Measurements from ENCODE around the gene HOGA1.
"Not testable (repeated sequence)": the region's sequence is repeated elsewhere in the genome, so short reads cannot be mapped to it uniquely, and the experiment has no call there.

The HOGA1 gene

GRCh38 chr10:97555541-97555940 is 28.6 kb upstream of the HOGA1 start:
- not testable (repeated sequence) for DNase-seq (ENCODE audit: low read depth)

- not testable (repeated sequence) for DNase-seq (ENCODE audit: low read depth)
Measured at GRCh38 chr10:97560731-97561381, 23.3 kb upstream of the HOGA1 start.

- not testable (repeated sequence) for DNase-seq (ENCODE audit: low read depth)
Measured at GRCh38 chr10:97561386-97562077, 22.7 kb upstream of the HOGA1 start.

- not testable (repeated sequence) for DNase-seq (ENCODE audit: low read depth)
Measured at GRCh38 chr10:97562329-97562728, 21.9 kb upstream of the HOGA1 start.

- DNase-seq (ENCODE audit: low read depth), result no peak
Measured at GRCh38 chr10:97563337-97563736, 20.9 kb upstream of the HOGA1 start.

GRCh38 chr10:97564776-97565175 is 19.4 kb upstream of the HOGA1 start:
- DNase-seq (ENCODE audit: low read depth), result no peak

- no peak for DNase-seq (ENCODE audit: low read depth)
Measured at GRCh38 chr10:97566336-97566996, 17.7 kb upstream of the HOGA1 start.

GRCh38 chr10:97567891-97568290 is 16.3 kb upstream of the HOGA1 start:
- no peak for DNase-seq (ENCODE audit: low read depth)

- DNase-seq (ENCODE audit: low read depth), result no peak
Measured at GRCh38 chr10:97570146-97570788, 13.9 kb upstream of the HOGA1 start.

GRCh38 chr10:97570789-97571471 is 13.3 kb upstream of the HOGA1 start:
- no peak for DNase-seq (ENCODE audit: low read depth)

GRCh38 chr10:97571622-97572021 is 12.6 kb upstream of the HOGA1 start:
- DNase-seq (ENCODE audit: low read depth), result no peak

- DNase-seq (ENCODE audit: low read depth), result peak; percentile 21
Measured at GRCh38 chr10:97572214-97572989, 11.8 kb upstream of the HOGA1 start, which contains the start of gene ANKRD2. Gene ANKRD2, plus strand, starts transcription at chr10:97572779. Its CDS starts 10 bp downstream, at chr10:97572789.

- no peak for DNase-seq (ENCODE audit: low read depth)
Measured at GRCh38 chr10:97573021-97573420, 11.2 kb upstream of the HOGA1 start.

- no peak for DNase-seq (ENCODE audit: low read depth)
Measured at GRCh38 chr10:97573672-97574071, 10.5 kb upstream of the HOGA1 start.

GRCh38 chr10:97574374-97575126 is 9.6 kb upstream of the HOGA1 start:
- no peak for DNase-seq (ENCODE audit: low read depth)

- no peak for DNase-seq (ENCODE audit: low read depth)
Measured at GRCh38 chr10:97575127-97575668, 9.0 kb upstream of the HOGA1 start.

GRCh38 chr10:97576487-97576886 is 7.7 kb upstream of the HOGA1 start:
- not testable (repeated sequence) for DNase-seq (ENCODE audit: low read depth)

- DNase-seq (ENCODE audit: low read depth), result no peak
Measured at GRCh38 chr10:97577701-97578100, 6.5 kb upstream of the HOGA1 start.

- DNase-seq (ENCODE audit: low read depth), result no peak
Measured at GRCh38 chr10:97578171-97578844, 5.9 kb upstream of the HOGA1 start.

Data from stimulated activated CD8-positive, alpha-beta memory T cell treated with anti-CD3 and anti-CD28 coated beads, Interleukin-7, amount 100 ng/mL, for 24 hours (primary cell).